Activated naive CD4-positive, alpha-beta T cell treated with anti-CD3 and anti-CD28 coated beads, Interleukin-2, amount 50 U/mL, for 72 hours (primary cell): ENCODE results near the gene S100A14. TPM values are rescaled to one million over a fixed set of nuclear protein-coding genes. Genes with fewer than 3 reads are reported as not detected.

Source experiments
- ATAC-seq, 2 donors: fragments of 150-1000 bp; cut with Tn5 transposase; 2 replicates each; pipeline ENCODE4 v1.10.0; 2021; ENCODE audit warnings: mild to moderate bottlenecking in 2 of 2, moderate library complexity in 2 of 2
- DNase-seq, 2 donors: peaks; one replicate each; pipeline ENCODE4 v3.0.0; 2021 to 2022; ENCODE audit warnings: low spot score in 2 of 2
- H3K27ac Mint-ChIP-seq, 2 donors: one replicate each; pipeline ENCODE4 v1.8.0; 2022; ENCODE audit warnings: mild to moderate bottlenecking in 2 of 2, mixed read lengths in 2 of 2
- H3K36me3 Mint-ChIP-seq, 2 donors: one replicate each; pipeline ENCODE4 v1.8.0; 2022; ENCODE audit warnings: mixed read lengths in 2 of 2
- H3K9me3 Mint-ChIP-seq, 2 donors: one replicate each; pipeline ENCODE4 v1.8.0; 2022; ENCODE audit warnings: mixed read lengths in 2 of 2
- total RNA-seq, 2 donors: library from RNA; stranded (reverse); gene quantifications; one replicate each; pipeline ENCODE4 v1.2.3, GENCODE V29; 2022

The S100A14 gene
- total RNA-seq, 2 donors from 2014 or later, result not detected

GRCh38 chr1:153566414-153567371, 49.4 kb downstream of the S100A14 start:
- no peaks in the 10 kb centered on the region for H3K9me3 Mint-ChIP-seq
- H3K36me3 Mint-ChIP-seq, result no peaks in the 10 kb centered on the region
- ATAC-seq, result peak; percentile 85
- H3K27ac Mint-ChIP-seq, result peak overlapping the region; percentile 91 to 96
- DNase-seq, result peak; percentile 84 to 91

- H3K27ac Mint-ChIP-seq, result peak within 1 kb of the TSS; percentile 91 to 100
- H3K36me3 Mint-ChIP-seq, result no peaks in the 10 kb centered on the region
- no peaks in the 10 kb centered on the region for H3K9me3 Mint-ChIP-seq
- DNase-seq (peak; percentile 55 to 77), ATAC-seq (peak; percentile 54 to 71)
Observed at GRCh38 chr1:153565529-153566374, 50.4 kb downstream of the S100A14 start, which contains the start of gene S100A2. Gene S100A2 (minus strand): TSS chr1:153565844. CDS start chr1:153563877, 1,967 bp downstream.

Other genes with a start within 250 kb of the S100A14 start
- gene S100A12, start 240.7 kb downstream of the S100A14 start, total RNA-seq, result not detected
- gene S100A8, start 225.3 kb downstream of the S100A14 start, total RNA-seq, result not detected
- not detected for gene S100A7A, start 199.8 kb downstream of the S100A14 start, total RNA-seq
- not detected for gene S100A7, start 155.7 kb downstream of the S100A14 start, total RNA-seq
- gene S100A6, start 80.3 kb downstream of the S100A14 start, total RNA-seq, result 100 to 1,000 TPM; 260 to 445 TPM
- gene S100A5, start 75.4 kb downstream of the S100A14 start, total RNA-seq, result 1 to 10 TPM; 2.0 to 3.9 TPM
- 100 to 1,000 TPM; 186 to 368 TPM for gene S100A4, start 70.5 kb downstream of the S100A14 start, total RNA-seq
- gene S100A3, start 67.1 kb downstream of the S100A14 start, total RNA-seq, result not detected
- gene S100A2, start 50.5 kb downstream of the S100A14 start, total RNA-seq, result 1 to 10 TPM; 1.0 to 7.8 TPM
- gene S100A16, start 3.2 kb downstream of the S100A14 start, total RNA-seq, result not detected
- 1 to 10 TPM; 4.2 to 6.0 TPM for gene S100A13, start 11.2 kb upstream of the S100A14 start, total RNA-seq
- gene S100A1, start 12.1 kb upstream of the S100A14 start, total RNA-seq, result not detected
- 10 to 100 TPM; 83.3 to 91.3 TPM for gene CHTOP, start 17.7 kb upstream of the S100A14 start, total RNA-seq
- 10 to 100 TPM; 16.1 to 35.4 TPM for gene SNAPIN, start 42.4 kb upstream of the S100A14 start, total RNA-seq
- 100 to 1,000 TPM; 247 to 316 TPM for gene ILF2, start 54.7 kb upstream of the S100A14 start, total RNA-seq
- not detected for gene NPR1, start 62.4 kb upstream of the S100A14 start, total RNA-seq
- gene INTS3, start 111.7 kb upstream of the S100A14 start, total RNA-seq, result 10 to 100 TPM; 58.2 to 64.9 TPM
- 1 to 10 TPM; 7.0 to 8.3 TPM for gene SLC27A3, start 159.1 kb upstream of the S100A14 start, total RNA-seq